HEK293T (cell line): ENCODE measurements around the gene ZNF736.

Experiments used
- ARNT ChIP-seq: fragments of 450-650 bp; IDR thresholded peaks from 2 replicates; pipeline ENCODE4 v1.6.1; 2017; ENCODE audit warnings: mild to moderate bottlenecking
- BHLHE40 ChIP-seq: fragments of 450-650 bp; IDR thresholded peaks from 2 replicates; pipeline ENCODE4 v1.6.1; 2016; ENCODE audit warnings: mild to moderate bottlenecking, moderate library complexity, borderline replicate concordance
- CTBP1 ChIP-seq: fragments of 450-650 bp; IDR thresholded peaks from 2 replicates; pipeline ENCODE4 v1.6.1; 2016; ENCODE audit warnings: borderline replicate concordance
- ELF4 ChIP-seq: fragments of 450-650 bp; IDR thresholded peaks from 2 replicates; pipeline ENCODE4 v1.6.1; 2017; ENCODE audit warnings: antibody characterized with exemption
- FOXA1 ChIP-seq: fragments of 450-650 bp; IDR thresholded peaks from 2 replicates; pipeline ENCODE4 v1.6.1; 2016; ENCODE audit warnings: mild to moderate bottlenecking
- FOXM1 ChIP-seq: fragments of 450-650 bp; IDR thresholded peaks from 2 replicates; pipeline ENCODE4 v1.6.1; 2017; ENCODE audit warnings: mild to moderate bottlenecking, borderline replicate concordance
- HDGF ChIP-seq: fragments of 450-650 bp; IDR thresholded peaks from 2 replicates; pipeline ENCODE4 v1.6.1; 2017; ENCODE audit warnings: antibody characterized with exemption, borderline replicate concordance
- L3MBTL2 ChIP-seq: fragments of 450-650 bp; conservative IDR thresholded peaks from 2 replicates; pipeline ENCODE4 v1.6.1; 2016; ENCODE audit warnings: mild to moderate bottlenecking
- LEF1 ChIP-seq: fragments of 450-650 bp; IDR thresholded peaks from 2 replicates; pipeline ENCODE4 v1.6.1; 2017; ENCODE audit warnings: mild to moderate bottlenecking, borderline replicate concordance
- NFRKB ChIP-seq: fragments of 450-650 bp; IDR thresholded peaks from 2 replicates; pipeline ENCODE4 v1.6.1; 2016; ENCODE audit warnings: mild to moderate bottlenecking, moderate library complexity
- SP1 ChIP-seq: fragments of 450-650 bp; IDR thresholded peaks from 2 replicates; pipeline ENCODE4 v1.6.1; 2017
- SUZ12 ChIP-seq: fragments of 450-650 bp; IDR thresholded peaks from 2 replicates; pipeline ENCODE4 v1.6.1; 2016; ENCODE audit warnings: mild to moderate bottlenecking
- TARDBP ChIP-seq: fragments of 450-650 bp; IDR thresholded peaks from 2 replicates; pipeline ENCODE4 v1.6.1; 2016

GRCh38 chr7:64314566-64314965 lies 805 bp downstream of the ZNF736 start:
- TF ChIP-seq SP1 = no peak
- TF ChIP-seq BHLHE40 = no peak
- no peak for TF ChIP-seq NFRKB
- TF ChIP-seq FOXM1 = no peak
- no peak for TF ChIP-seq LEF1
- TF ChIP-seq FOXA1 = no peak
- TF ChIP-seq TARDBP = no peak
- no peak for TF ChIP-seq ELF4
- no peak for TF ChIP-seq L3MBTL2
- no peak for TF ChIP-seq SUZ12
- TF ChIP-seq CTBP1 = no peak
- TF ChIP-seq HDGF = no peak
- no peak for TF ChIP-seq ARNT
